Activated gamma-delta T cell treated with anti-CD3 and anti-CD28 coated beads, Interleukin-2, amount 50 U/mL, for 16 hours (primary cell): ENCODE data around the gene LRIG1.

Experiments used
- DNase-seq: peaks from one replicate; pipeline ENCODE4 v3.0.0-alpha.2; 2020; ENCODE audit warnings: low read depth

LRIG1 gene

GRCh38 chr3:66385066-66385465 is 115.8 kb downstream of the LRIG1 start:
- no peak for DNase-seq

- no peak for DNase-seq
These were observed 116.7 kb downstream of the LRIG1 start for GRCh38 chr3:66383998-66384745.

- no peak for DNase-seq
These were observed 117.8 kb downstream of the LRIG1 start for GRCh38 chr3:66383023-66383422.

DNA sequence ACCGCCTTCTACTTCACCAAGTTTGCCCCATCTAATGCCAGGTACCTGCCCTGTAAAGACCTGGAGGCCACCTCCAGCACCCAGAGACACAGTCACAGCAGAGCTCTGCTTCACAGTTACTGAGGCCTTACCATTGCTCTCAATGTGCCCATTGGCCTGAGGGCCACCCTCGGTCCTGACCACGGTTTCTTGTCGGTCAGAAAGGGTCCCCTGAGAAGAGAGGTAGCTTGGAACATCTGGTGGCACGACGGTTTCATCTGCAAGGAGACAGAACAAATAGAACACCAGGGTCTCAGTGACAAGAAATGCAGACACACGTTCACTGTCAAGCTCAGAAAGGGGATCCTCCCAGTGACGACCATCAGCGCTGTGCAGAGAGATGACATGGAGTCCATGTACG is 118.7 kb downstream of the LRIG1 start:
- DNase-seq, result no peak

GRCh38 chr3:66381626-66382025 is 119.2 kb downstream of the LRIG1 start:
- no peak for DNase-seq

DNA sequence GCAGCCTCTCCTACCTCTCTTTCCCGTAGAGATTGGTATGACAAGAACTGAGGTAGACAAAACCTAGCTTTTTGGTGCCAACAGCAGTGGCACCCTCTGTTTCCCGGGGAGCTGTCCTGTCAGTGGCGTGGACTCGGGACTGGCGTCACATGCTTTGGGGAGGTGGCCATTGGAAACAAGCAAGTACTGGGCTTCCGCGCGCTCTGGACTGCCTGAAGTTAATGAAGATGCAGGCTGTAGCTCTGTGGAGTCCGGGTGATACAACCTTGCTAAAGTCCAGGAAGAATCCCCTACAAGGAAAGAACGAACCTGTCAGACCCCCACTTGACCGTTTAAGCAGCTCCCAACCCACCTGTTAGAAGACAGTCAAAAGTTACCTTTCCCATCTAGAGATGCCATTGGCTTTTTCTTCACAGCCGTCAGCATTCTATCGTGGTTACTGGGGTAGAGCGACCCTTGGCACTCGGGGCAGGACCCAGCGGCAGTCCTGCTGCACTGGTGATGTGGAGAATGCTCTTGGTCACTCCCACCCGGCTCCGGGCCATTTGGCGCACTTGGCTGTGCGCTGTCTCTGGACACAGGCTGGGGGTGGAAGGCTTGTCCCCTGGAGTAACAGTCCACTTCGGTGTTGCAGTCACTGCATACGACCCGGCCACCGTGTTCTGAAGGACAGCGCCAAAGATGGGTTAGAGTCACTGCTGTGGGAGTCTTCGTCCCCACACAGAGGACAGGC is 120.5 kb downstream of the LRIG1 start:
- DNase-seq, result no peak

- no peak for DNase-seq
These were observed 121.3 kb downstream of the LRIG1 start for GRCh38 chr3:66379565-66379964.

DNA sequence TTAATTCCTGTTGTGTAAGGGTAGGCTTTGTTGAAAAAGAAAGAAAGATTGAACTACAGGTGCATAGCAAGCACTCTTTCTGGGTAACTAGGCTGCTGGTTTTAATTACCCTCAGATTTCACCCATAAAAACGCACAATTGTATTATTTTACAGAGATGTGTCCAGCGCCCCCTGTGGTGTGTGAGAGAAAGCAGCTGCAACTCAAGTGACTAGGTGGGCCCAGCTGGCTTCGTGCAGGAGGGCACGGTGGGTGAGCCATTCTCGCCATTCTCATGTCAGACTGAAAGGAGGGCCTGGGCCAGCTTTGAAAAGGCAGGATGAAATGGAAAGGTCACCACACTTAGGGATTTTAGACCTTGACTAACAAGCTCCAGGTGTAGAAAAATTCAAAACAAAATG is 122.6 kb downstream of the LRIG1 start:
- DNase-seq, result no peak

GRCh38 chr3:66377800-66378199 is 123.0 kb downstream of the LRIG1 start:
- no peak for DNase-seq

GRCh38 chr3:66376568-66376967 is 124.3 kb downstream of the LRIG1 start:
- DNase-seq, result no peak

DNA sequence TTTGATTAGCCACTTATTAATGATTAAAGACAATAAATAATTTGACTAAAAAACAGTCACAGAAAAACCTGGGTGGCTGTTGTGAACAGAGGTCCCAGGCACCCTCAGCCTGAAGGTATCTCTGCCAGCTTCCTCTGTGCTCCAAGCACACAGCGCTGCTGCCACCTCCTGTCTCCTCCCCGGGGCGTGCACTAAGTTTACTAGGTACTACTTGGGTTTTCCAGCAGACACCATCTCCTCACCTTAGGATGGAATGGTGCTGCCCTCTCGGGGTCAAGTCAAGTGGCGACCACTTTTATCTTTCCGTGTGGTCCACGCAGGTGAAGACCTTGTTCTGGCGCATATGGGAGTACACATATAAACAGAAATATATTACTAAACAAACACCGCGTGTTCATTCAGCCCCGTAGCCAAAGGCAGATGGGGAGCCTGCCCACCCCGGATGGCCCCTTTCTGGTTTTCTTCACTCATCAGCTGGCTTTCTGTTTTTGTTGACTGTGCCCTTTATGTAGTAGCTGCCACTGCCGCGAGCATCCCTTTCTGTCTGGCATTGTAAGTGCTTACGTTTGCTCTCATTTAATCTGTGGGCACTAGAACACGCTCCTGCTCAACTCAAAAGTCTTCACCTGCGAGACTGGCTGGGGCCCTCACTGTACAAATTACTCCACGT is 128.0 kb downstream of the LRIG1 start:
- DNase-seq, result no peak

DNA sequence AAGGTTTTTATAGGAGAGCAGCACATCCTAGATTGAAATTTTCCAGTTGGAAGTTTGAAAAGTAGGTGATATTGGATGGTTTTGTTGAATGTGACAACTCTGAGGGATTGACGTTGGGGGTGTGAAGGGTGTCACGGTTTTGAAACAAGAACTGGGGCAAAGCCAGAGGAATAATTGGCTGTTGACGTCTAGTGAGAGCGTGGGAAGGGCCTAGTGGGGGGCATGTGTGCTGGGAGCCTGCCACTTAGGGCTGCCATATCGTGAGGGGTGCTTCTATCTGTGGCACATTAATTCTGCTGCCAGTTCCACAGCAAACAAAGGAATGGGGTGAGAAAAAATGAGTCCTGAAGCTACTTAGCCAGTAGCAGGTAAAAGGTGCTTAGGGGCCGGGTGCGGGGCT is 129.4 kb downstream of the LRIG1 start:
- DNase-seq, result no peak

- no peak for DNase-seq
These were observed 130.6 kb downstream of the LRIG1 start for GRCh38 chr3:66370179-66370578.

DNA sequence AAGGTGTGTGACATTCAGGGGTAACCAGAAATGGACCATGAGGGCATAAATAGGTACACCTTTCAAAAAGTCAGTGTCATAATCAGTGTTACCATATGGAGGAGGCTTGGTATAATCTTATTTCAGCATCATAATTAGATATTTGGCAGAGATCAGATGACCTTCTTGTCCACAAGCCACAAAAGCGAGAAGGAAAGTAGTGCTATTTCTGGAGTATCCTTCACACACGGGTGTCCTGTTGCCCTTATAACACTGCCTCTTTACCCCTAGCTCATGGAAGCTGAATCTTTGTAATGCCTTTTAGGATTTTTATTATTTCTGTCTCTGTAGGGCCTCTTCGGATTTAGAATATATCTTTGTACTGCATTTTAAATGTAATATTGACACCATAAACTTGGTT is 132.8 kb downstream of the LRIG1 start:
- DNase-seq, result no peak

- DNase-seq, result no peak
These were observed 134.1 kb downstream of the LRIG1 start for GRCh38 chr3:66366747-66367146.

DNA sequence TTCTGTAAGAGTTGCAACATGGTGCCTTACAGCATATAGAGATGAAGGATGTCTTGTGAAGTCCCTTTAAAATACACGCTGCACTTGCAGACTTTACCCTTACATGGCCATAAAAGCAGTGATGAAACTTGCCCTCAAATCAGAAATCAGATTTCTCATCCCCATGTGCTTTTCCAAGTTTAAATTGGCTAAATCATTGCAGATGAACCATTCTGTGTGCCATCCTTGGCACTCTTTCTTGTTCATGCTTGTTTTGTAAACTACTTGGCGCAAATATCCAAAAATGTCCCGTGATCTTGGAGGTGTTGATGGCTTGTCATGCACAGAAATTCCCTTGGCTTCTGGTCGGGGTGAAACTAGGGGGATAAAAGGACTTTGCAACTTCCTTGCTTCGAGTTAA is 135.7 kb downstream of the LRIG1 start:
- DNase-seq, result no peak

- no peak for DNase-seq
These were observed 137.7 kb downstream of the LRIG1 start for GRCh38 chr3:66363148-66363547.

- no peak for DNase-seq
These were observed 138.3 kb downstream of the LRIG1 start for GRCh38 chr3:66362541-66362941.

DNA sequence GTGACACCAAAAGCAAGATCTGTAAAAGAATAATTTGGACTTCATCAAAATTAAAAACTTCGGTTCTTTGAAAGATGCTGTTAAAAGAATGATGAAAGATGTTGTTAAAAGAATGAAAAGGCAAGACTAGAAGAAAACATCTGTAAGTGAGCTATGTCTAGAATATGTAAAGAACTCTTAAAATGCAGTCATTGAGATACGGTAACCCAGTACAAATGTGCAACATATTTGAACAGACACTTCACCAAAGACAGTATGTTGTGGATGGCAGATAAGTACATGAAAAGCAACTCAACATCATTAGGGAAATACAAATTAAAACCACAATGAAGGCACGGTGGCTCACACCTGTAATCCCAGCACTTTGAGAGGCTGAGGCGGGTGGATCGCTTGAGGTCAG is 139.5 kb downstream of the LRIG1 start:
- no peak for DNase-seq

- DNase-seq, result no peak
These were observed 144.8 kb downstream of the LRIG1 start for GRCh38 chr3:66355997-66356396.

- no peak for DNase-seq
These were observed 145.4 kb downstream of the LRIG1 start for GRCh38 chr3:66355394-66355793.

- DNase-seq, result no peak
These were observed 146.8 kb downstream of the LRIG1 start for GRCh38 chr3:66354001-66354400.

GRCh38 chr3:66353530-66353929 is 147.3 kb downstream of the LRIG1 start:
- no peak for DNase-seq
